Breast epithelium (tissue), 4 donors: ENCODE measurements around the gene ZNF687. TPM values are rescaled to one million over a fixed set of nuclear protein-coding genes. Genes with fewer than 3 reads are reported as not detected.

Experiments
- DNase-seq, 2 donors: peaks; one replicate each; pipeline ENCODE4 v3.0.0-alpha.2; 2019; ENCODE audit warnings: low spot score in 2 of 2
- H3K27ac ChIP-seq, 2 donors: fragments of 200-600 bp; sonication (generic) in 1 of 2; one replicate each; pipeline ENCODE4 v1.5.1; 2016 to 2019; ENCODE audit warnings: mild to moderate bottlenecking in 1 of 2
- H3K27me3 ChIP-seq, 2 donors: fragments of 200-600 bp; sonication (generic) in 1 of 2; one replicate each; pipeline versions ENCODE4 v1.5.1 to v1.6.0; 2017 to 2019; ENCODE audit warnings: control low read depth in 1 of 2, mild to moderate bottlenecking in 1 of 2
- H3K36me3 ChIP-seq: fragments of 200-600 bp; one replicate; pipeline ENCODE4 v1.5.1; 2019
- H3K4me1 ChIP-seq, 2 donors: fragments of 200-600 bp; sonication (generic); one replicate each; pipeline ENCODE4 v1.5.1; 2016 to 2019; ENCODE audit warnings: control low read depth in 1 of 2
- H3K4me3 ChIP-seq, 3 donors: fragments of 200-600 bp; sonication (generic); 1 replicate in 2 of 3; 2 replicates in 1 of 3; pipeline ENCODE4 v1.5.1; 2016 to 2019; ENCODE audit warnings: mild to moderate bottlenecking in 3 of 3, moderate library complexity in 2 of 3
- H3K9me3 ChIP-seq, 2 donors: fragments of 200-600 bp; sonication (generic) in 1 of 2; one replicate each; pipeline ENCODE4 v1.5.1; 2016 to 2019; ENCODE audit warnings: control low read depth in 1 of 2
- POLR2A ChIP-seq: fragments of 450-650 bp; IDR thresholded peaks from one replicate; pipeline ENCODE4 v1.6.1; 2016; ENCODE audit warnings: antibody characterized with exemption, mild to moderate bottlenecking, moderate library complexity
- POLR2AphosphoS5 ChIP-seq, 3 donors: sonication (generic); formaldehyde crosslinking; IDR thresholded peaks; one replicate each; pipeline ENCODE4 v1.6.1; 2017; ENCODE audit warnings: antibody characterized with exemption in 3 of 3
- intact Hi-C: fragments of 100-400 bp; cut with DNase I; formaldehyde crosslinking; loops from one replicate; pipeline ENCODE4 v1.15.1; 2023; ENCODE audit warnings: low total_unique reads
- total RNA-seq, 3 donors: library from RNA; depleted of rRNA; stranded (reverse); fragments of >200 nt; gene quantifications; one replicate each; pipeline ENCODE4 v1.1.0, GENCODE V29; 2016
- TF ChIP-seq, protein P1 (sequence below), 3 donors: fragments of 450-650 bp; IDR thresholded peaks; one replicate each; pipeline ENCODE4 v1.5.1; 2016 to 2017; ENCODE audit warnings: antibody characterized with exemption in 3 of 3, mild to moderate bottlenecking in 3 of 3, moderate library complexity in 3 of 3

ZNF687 gene
- total RNA-seq, 3 donors from 2014 or later = 20.6 to 31.6 (median 25.9) TPM

DNA sequence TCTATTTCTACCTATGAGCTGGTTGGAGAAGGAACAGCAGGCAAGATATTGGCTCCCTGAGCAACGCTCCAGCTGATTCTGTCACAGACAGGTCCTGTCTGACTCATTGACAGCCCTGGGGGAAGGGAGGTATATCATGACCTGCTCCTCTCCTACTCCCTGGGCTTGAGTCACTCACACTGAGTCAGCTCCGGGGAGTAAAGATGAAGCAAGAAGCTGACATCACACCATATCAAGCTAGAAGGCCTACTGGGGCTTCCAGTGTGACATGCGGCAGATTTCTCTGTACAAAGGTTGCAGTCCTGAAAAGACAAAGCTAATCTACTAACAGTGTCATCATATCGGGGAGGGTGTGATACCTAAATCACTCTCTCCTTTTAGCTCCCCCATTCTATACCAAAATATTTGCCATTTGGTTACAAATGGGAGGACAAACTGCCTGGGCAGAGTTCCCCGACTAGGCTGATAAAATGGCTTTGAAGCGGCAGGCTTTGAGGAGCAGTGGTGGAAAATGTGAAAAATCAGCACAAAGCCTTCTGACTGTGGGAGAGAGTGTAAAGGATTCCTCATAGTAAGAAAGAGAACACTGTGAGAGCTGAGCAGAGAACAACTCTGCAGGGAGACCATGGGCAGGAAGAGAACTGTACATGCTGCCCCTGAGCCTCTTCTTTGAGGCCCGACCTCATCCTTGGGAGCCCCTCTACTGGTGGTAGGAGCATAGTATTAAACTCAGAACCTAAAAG, 29.7 kb downstream of the ZNF687 start:
- Histone ChIP-seq H3K4me3 (no peak overlapping the region), H3K4me1 (peaks cover 8 to 16% of the 10 kb centered on the region in 2 donors), H3K27ac (peak overlapping the region; percentile 80 to 86), H3K9me3 (no peaks in the 10 kb centered on the region), H3K27me3 (no peaks in the 10 kb centered on the region), H3K36me3 (peaks cover 8% of the 10 kb centered on the region)
- TF ChIP-seq POLR2AphosphoS5 (IDR thresholded peaks at IDR 0.05) = peak; percentile 66 to 90 (median 86)
- TF ChIP-seq, protein P1, sequence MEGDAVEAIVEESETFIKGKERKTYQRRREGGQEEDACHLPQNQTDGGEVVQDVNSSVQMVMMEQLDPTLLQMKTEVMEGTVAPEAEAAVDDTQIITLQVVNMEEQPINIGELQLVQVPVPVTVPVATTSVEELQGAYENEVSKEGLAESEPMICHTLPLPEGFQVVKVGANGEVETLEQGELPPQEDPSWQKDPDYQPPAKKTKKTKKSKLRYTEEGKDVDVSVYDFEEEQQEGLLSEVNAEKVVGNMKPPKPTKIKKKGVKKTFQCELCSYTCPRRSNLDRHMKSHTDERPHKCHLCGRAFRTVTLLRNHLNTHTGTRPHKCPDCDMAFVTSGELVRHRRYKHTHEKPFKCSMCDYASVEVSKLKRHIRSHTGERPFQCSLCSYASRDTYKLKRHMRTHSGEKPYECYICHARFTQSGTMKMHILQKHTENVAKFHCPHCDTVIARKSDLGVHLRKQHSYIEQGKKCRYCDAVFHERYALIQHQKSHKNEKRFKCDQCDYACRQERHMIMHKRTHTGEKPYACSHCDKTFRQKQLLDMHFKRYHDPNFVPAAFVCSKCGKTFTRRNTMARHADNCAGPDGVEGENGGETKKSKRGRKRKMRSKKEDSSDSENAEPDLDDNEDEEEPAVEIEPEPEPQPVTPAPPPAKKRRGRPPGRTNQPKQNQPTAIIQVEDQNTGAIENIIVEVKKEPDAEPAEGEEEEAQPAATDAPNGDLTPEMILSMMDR (IDR thresholded peaks at IDR 0.05) = no peak
- intact Hi-C loops = no loop called here
- peak in 1 of 2 donors; percentile 76 for DNase-seq

DNA sequence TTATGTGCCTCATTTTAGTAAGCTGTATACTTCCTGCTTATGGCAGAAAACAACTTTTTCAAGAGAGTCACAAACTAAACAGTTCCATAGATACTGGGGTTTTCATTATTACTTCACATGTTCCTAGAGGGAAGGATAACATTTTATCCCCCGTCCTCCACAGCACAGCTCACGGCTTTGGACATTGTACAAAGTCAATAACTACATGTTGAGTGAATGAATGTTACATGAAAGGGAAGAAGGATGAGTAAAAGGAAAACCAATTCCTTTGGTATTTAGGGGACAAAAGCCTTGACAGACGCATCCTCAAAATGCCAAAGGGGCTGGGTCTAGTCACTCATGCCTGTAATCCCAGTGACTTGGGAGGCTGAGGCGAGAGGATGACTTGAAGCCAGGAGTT, 30.3 kb downstream of the ZNF687 start:
- Histone ChIP-seq H3K27ac (peak overlapping the region; percentile 80 to 86), H3K9me3 (no peaks in the 10 kb centered on the region), H3K36me3 (peaks cover 3% of the 10 kb centered on the region), H3K27me3 (no peaks in the 10 kb centered on the region), H3K4me1 (peaks cover 8 to 16% of the 10 kb centered on the region in 2 donors), H3K4me3 (no peak overlapping the region)
- no peak for DNase-seq
- intact Hi-C loops = no loop called here
- TF ChIP-seq, protein P1 (IDR thresholded peaks at IDR 0.05) = no peak
- TF ChIP-seq POLR2AphosphoS5 (IDR thresholded peaks at IDR 0.05) (no peak), POLR2A (no peak)

DNA sequence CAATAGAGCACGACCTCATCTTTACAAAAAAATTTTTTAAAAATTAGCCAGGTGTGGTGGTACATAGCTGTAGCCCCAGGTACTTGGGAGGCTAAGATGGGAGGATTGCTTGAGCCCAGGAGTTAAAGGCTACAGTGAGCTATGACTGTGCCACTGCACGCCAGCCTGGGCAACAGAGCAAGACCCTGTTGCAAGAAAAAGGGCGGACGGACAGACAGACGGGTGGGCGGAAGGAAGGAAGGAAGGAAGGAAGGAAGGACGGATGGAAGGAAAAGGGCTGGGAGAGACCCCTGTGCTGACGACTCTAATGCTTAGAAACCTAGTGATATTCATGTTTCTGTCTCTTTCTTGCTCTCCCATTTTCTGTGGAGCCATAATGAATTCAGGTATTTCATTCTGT, 30.7 kb downstream of the ZNF687 start:
- TF ChIP-seq POLR2A = no peak
- TF ChIP-seq, protein P1 (IDR thresholded peaks at IDR 0.05) = no peak
- no peak for TF ChIP-seq POLR2AphosphoS5 (IDR thresholded peaks at IDR 0.05)
- DNase-seq = no peak
- Histone ChIP-seq H3K27ac (peak overlapping the region; percentile 80 to 86), H3K27me3 (no peaks in the 10 kb centered on the region), H3K9me3 (no peaks in the 10 kb centered on the region), H3K36me3 (no peaks in the 10 kb centered on the region), H3K4me3 (no peak overlapping the region), H3K4me1 (peaks cover 8 to 16% of the 10 kb centered on the region in 2 donors)
- intact Hi-C loops = no loop called here

DNA sequence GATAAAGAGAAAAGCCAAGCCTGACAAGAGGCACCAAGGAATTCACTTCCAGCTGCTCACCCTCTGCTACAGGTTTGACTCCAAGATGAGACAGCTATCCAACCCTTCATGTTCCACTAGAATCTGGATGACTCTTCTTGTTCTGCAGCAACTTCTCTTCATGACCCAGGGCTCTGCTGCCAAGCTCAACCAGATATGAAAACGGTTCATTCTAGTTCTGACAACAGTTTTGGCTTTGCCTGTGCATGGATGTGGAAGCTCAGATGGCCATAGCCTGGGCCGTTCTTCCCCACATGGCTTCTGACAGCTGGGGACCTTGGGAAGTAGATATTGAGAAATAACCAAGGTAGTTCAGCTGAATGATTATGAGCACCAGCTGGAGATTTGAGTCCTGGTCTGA, 31.4 kb downstream of the ZNF687 start:
- Histone ChIP-seq H3K9me3 (no peaks in the 10 kb centered on the region), H3K27me3 (no peaks in the 10 kb centered on the region), H3K36me3 (no peaks in the 10 kb centered on the region), H3K4me3 (no peak overlapping the region), H3K4me1 (peaks cover 8 to 16% of the 10 kb centered on the region in 2 donors), H3K27ac (peak overlapping the region; percentile 80 to 86)
- intact Hi-C loops = no loop called here
- no peak for DNase-seq
- TF ChIP-seq, protein P1 (IDR thresholded peaks at IDR 0.05) = no peak

DNA sequence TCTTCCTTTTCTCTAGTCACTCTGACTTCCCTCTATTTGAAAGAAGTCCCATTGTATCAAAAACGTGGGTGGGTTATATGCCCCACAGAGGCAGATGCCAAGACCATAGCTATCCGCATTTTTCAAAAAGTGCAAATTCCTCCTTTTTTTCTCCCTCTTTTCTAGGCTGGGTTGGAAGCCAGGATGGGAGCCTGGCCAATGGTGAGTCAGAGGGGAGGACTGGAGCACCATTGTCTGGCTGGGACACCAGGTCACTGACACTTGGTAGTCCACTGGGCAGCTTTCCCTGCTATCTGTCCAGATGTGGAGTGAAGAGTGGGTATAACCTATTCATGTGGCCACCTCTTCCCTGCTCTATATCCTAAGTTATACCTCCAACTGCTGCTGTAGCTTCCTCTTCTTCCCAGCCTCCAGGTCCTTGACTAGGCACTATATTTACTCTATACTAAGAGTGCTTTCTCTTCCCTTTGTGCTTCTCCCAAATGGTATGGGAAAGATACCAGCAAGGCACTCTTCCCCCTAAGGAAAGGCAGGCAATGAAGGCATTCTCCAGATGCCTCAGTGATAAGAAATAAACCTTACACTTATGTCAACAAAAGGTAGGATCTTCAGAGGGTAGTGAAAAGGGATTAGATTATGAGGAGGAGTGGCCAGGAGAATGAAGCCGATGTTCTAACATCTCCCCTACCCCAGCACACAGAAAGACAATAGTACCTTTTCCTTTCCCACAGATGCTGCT, 32.2 kb downstream of the ZNF687 start:
- intact Hi-C loops = no loop called here
- TF ChIP-seq POLR2A (no peak), POLR2AphosphoS5 (IDR thresholded peaks at IDR 0.05) (peak in 2 of 3 donors; percentile 41 to 67)
- TF ChIP-seq, protein P1 (IDR thresholded peaks at IDR 0.05) = no peak
- Histone ChIP-seq H3K9me3 (no peaks in the 10 kb centered on the region), H3K27me3 (no peaks in the 10 kb centered on the region), H3K4me3 (no peak overlapping the region), H3K27ac (peak overlapping the region; percentile 80 to 86), H3K4me1 (peaks cover 8 to 16% of the 10 kb centered on the region in 2 donors), H3K36me3 (no peaks in the 10 kb centered on the region)
- peak; percentile 60 to 64 for DNase-seq
